ENCODE measurements around the gene B3GNT8.
"Not testable (repeated sequence)": the region's sequence is repeated elsewhere in the genome, so short reads cannot be mapped to it uniquely, and the experiment has no call there.

Gene B3GNT8

GRCh38 chr19:41413947-41414346 is 13.2 kb downstream of the B3GNT8 start:
- DNase-seq: no peak

DNA sequence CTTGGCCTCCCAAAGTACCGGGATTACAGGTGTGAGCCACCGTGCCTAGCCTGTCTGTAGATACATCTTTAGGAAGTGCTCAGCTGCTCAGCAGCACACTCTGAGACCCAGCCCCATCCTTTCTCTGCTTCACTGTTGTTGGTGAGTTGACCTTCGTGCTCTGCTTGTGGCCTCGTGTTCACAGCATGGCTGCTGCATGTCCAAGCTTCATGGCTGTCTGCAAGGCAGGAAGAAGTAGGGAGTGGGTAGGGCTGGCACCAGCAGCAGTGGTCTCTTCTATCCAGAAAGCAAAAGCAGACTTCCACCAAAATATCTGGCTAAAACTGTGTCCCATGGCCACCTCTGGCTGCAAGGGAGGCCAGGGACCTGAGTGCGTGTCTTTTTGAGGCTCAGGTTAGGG is 14.2 kb downstream of the B3GNT8 start:
- DNase-seq: no peak

DNA sequence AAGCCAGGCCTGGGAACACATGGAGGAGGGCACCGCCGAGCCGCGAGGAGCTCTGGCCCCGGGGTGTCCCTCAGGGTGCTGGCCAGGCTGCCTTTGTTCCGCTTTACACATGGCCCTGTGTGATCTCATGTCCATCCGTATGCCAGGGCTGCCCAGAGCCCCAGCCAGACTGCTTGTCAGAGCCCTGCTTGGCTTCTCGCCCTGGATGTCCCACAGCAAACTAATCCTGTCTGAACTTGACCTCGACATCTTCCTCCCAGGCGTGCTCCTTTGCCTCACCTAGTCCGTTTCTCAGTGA is 15.3 kb downstream of the B3GNT8 start:
- DNase-seq: no peak

DNA sequence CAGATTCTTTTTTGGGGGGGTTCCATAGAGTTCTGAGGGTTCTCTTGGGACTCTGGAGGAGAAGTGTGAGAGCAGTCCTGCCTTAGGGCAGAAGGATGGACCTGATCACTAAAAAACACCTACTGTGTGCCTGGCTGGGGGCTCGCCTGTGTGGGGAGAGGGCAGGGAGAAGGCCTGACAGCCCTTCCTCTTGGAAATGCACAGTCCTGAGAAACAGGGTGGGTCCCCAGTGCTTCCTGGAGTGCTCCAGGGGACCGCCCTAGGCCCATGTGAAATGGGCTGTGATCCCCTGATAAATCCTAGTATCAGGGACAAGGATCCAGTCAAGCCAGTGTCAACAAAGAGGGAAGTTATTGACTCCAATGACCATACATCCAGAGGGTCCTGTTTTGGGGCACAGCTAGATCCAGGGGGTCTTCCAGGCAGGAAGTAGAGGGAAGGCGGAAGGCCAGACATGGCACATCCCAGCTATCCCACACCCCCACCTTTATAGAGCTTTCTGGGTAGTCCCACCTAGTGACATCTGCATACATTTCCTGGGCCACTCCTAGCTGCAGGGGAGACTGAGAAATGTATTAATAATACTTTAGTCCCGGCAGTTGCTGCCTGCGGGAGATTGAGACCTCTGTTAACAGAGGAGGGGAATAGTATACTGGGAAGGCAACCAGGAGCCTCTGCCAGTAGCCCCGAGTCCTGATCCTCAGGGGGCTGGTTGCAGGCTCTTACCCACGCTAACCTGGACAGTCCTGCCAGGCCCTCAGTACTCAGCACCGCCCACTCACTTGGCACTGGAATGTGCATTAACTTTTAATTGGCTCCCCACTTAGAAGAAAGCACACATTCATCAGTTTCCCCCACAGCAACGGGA is 15.8 kb downstream of the B3GNT8 start:
- no peak for DNase-seq

DNA sequence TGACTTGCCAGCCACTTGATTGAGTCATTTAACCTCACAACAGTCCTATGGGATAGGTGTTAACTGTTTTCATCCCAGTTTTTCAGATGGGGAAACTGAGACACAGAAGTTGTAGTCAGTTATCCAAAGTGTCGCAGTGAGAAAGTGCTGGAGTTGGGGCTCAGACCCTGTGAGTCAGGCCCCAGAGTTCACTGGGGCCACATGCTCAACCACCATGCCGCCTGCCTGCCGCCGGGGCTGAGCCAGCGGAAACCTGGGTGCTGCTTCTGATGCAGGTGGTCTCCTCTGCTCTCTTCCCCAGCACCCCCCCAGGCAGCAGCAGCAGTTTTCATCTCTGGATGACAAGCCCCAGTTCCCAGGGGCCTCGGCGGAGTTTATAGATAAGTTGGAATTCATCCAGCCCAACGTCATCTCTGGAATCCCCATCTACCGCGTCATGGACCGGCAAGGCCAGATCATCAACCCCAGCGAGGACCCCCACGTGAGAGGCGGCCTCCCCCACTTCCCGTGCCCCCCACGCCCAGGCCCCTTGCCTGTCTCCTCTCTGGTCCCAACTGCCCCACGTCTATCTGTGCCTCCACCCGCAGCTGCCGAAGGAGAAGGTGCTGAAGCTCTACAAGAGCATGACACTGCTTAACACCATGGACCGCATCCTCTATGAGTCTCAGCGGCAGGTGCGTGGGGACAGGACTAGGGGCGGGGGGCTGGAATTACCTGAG is 16.7 kb downstream of the B3GNT8 start:
- no peak for DNase-seq

- no peak for DNase-seq
These were observed 17.9 kb downstream of the B3GNT8 start for GRCh38 chr19:41409288-41409687.

GRCh38 chr19:41408846-41409245 is 18.3 kb downstream of the B3GNT8 start:
- DNase-seq: not testable (repeated sequence)

GRCh38 chr19:41408256-41408655 is 18.9 kb downstream of the B3GNT8 start:
- no peak for DNase-seq

DNA sequence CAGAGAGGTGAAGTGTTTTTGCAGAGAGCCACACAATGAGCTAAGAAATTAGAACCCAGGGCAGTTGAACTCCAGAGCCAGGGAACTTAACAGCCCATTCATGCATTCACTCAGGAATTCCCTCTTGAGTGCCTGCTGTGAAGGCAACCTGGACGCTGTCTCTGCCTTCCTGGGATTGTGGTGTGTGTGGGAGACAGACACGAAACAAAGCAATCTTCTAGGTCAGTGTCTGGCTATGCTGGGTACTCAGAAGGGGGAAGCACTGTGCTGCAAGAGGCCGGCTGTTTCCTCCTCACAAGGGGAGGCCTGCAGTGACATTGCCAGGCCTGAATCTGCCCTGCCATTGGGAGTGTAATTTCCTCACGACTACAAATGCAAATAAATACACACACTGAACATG is 19.9 kb downstream of the B3GNT8 start:
- peak; percentile 7 to 83 for DNase-seq

DNA sequence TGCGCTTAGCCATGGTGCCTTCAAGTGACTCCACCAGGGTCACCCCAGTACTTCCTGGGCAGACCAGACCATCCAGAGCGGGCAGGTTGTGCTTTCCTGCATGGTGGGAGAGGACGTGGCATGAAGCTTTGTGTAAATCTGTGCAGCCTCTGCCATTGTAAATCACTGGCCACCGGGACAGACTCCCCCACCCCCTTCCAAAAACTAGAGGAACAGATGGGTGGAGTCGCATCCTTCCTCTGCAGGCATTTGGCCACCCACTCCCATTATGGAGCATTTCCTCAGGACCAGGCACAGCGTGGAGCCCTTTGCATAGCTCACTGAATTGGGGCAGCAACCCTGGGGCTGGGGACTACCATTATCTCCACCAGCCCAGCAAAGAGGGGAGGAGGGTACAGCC is 21.4 kb downstream of the B3GNT8 start:
- DNase-seq: no peak

GRCh38 chr19:41403181-41403970 is 23.8 kb downstream of the B3GNT8 start:
- no peak for DNase-seq

DNA sequence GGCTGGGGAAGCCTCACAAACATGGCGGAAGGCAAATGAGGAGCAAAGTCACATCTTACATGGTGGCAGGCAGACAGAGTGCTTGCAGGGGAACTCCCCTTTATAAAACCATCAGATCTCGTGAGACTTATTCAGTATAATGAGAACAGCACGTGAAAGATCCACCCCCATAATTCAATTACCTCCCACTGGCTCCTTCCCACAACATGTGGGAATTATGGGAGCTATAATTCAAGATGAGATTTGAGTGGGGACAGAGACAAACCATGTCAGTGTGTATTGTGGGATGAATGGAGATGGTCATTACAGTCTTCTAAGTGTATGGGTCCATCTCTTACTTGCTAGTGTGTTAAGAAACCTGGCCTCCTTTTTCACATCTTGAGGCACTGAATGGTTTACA is 25.2 kb downstream of the B3GNT8 start:
- DNase-seq: no peak

GRCh38 chr19:41401483-41401882 is 25.7 kb downstream of the B3GNT8 start:
- no peak for DNase-seq

DNA sequence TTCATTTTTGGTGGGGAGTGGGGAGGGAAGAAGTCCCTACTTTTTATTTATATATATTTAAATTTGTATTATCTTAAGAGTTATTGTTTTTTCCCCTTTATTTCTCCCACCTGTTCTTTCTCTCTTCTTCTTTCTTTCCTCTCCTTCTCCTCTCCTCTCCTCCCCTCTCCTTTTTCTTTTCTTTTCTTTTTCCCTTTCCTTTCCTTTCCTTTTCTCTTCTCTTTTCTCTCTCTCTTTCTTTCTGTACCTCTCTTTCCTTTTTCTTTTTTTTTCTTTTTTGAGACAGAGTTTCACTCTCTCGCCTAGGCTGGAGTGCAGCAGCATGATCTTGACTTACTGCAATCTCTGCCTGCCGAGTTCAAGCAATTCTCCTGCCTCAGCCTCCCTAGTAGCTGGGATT is 27.6 kb downstream of the B3GNT8 start:
- DNase-seq: no peak

GRCh38 chr19:41399091-41399490 is 28.1 kb downstream of the B3GNT8 start:
- DNase-seq: no peak

- DNase-seq: no peak
These were observed 28.6 kb downstream of the B3GNT8 start for GRCh38 chr19:41398598-41398997.

DNA sequence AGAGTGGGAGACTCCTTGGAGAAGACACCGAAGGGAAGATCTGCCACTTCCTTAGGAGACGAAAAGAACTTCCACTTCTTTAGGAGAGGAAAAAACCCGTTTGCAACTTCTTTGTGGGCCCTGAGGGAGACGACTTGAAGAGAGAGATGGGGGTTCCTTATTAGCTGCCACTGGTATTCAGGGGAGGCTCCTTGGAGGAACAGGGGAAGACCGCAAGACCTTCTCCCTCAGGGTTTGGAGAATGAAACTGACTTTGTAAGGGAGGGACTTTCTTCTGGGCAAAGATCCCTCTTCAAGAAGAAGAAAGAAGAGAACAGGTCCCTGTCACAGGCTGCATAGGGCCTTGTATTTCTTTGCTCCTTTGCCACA is 29.1 kb downstream of the B3GNT8 start:
- no peak for DNase-seq

DNA sequence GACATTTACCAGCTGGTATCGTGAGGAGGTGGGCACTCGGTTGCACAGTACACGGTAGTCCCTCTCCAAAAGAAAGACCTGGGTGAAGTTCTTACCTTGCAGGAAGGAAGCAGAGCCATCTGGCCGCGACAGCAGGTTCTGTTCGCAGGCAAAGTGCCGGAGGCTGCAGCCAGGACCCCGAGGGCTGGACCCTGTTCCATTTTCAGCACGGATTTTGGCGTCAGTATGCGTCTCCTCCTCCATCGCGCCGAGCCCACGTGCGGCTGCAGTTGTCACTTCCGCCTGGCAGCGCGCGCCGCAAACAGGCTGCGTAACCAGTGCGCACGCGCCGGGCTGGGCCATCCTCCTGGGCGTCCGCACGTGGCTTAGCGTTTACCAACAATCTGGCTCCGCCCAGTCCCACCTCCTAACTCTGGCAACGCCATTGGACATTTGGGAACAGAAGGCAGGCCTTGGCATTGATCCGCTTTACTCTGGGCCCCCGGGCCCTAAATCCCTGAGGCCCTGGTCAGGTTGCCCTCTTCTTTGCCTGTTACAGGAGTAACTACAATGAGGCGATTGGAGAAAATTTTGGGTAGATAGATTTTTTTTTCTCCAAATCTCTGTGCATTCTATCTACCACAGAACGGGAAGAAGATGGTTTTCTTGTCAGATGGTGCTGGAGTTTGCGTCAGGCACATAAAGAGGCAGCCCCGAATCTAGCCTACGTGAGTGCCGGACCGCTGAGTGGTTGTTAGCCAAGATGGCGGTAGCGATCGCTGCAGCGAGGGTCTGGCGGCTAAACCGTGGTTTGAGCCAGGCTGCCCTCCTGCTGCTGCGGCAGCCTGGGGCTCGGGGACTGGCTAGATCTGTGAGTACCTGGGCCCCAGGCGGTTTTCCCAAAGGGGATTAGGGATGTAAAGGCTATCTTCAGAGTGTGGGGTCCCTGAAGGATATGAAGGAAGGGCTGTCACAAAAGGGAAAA is 29.8 kb downstream of the B3GNT8 start, which contains the start of the genes BCKDHA and EXOSC5:
BCKDHA (plus strand) TSS at position 733 of the 964 bp plus-strand sequence; CDS start at position 743, 10 bp downstream.
EXOSC5 (minus strand) TSS at position 274 of the 964 bp plus-strand sequence; CDS start at position 243, 31 bp downstream.
- peak; percentile 89 to 99 for DNase-seq

- DNase-seq: no peak
These were observed 31.8 kb downstream of the B3GNT8 start for GRCh38 chr19:41395355-41395754.

DNA sequence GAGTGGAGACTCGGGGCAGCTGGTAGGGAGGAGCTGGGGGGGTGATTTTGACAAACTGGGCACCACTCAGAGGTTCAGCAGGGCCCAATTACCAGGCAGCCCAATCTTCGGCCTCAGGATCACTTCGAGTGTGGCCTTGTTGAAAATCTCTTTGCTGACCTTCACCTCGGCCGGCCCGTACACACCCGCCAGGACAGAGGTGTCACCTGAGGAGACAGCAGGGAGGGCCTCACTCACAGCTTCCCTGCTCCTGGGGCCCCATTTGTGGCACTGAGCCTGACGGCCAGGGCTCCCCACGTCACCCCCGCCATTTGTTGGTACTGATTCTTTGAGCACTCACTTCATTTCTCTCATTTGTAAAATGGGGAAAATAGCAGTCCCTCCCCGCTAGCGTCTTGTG is 34.4 kb downstream of the B3GNT8 start:
- no peak for DNase-seq

- no peak for DNase-seq
These were observed 35.6 kb downstream of the B3GNT8 start for GRCh38 chr19:41391618-41392017.

GRCh38 chr19:41386442-41386841 is 40.7 kb downstream of the B3GNT8 start:
- no peak for DNase-seq
